ENCODE results near the gene SMPD2. TPM values are rescaled to one million over a fixed set of nuclear protein-coding genes. Genes with fewer than 3 reads are reported as not detected.
A peak's percentile ranks its signal among the peaks of the same experiment; 100 is the strongest.

The SMPD2 gene
- total RNA-seq, 1 experiment from 2014 or later = 14.7 TPM

GRCh38 chr6:109397020-109397419 is 43.5 kb upstream of the SMPD2 start:
- no peaks in the 10 kb centered on the region for H3K9me2 ChIP-seq (ENCODE audit: insufficient read depth)
- no peaks in the 10 kb centered on the region for H3K36me3 ChIP-seq (ENCODE audit: control insufficient read depth in 1 of 2, insufficient read depth in 2 of 2, low read length in 2 of 2)
- H3K9me3 ChIP-seq (ENCODE audit: control insufficient read depth in 1 of 2, insufficient read depth in 1 of 2, low read depth in 1 of 2, low read length in 2 of 2) = no peaks in the 10 kb centered on the region
- H4K20me1 ChIP-seq (ENCODE audit: insufficient read depth) = no peaks in the 10 kb centered on the region
- H3K4me1 ChIP-seq (ENCODE audit: control insufficient read depth in 1 of 2, insufficient read depth in 2 of 2, low read length in 2 of 2) = peaks cover 0 to 18% of the 10 kb centered on the region in 2 experiments; a peak in 3 of 4 replicates
- H3K4me3 ChIP-seq (replicated peaks in 1 of 2; ENCODE audit: low read depth in 1 of 2, low read length in 2 of 2) = no peak overlapping the region
- no peaks in the 10 kb centered on the region for H3K79me2 ChIP-seq (ENCODE audit: insufficient read depth, low read length)
- no peak overlapping the region for H3K4me2 ChIP-seq (ENCODE audit: low read length)
- H3K27me3 ChIP-seq (ENCODE audit: insufficient read depth, low read length) = no peaks in the 10 kb centered on the region
- RAD21 ChIA-PET (ENCODE audit: low non-redundant PET in 1 of 2, low total read pairs in 2 of 2, uncharacterized antibody in 2 of 2, unreplicated experiment in 2 of 2) = interaction anchor here in 1 of 2 experiments (0.6 kb wide), 1 partner anchor 9 kb away, joined by 3 read pairs; no protein-coding TSS in a partner anchor
- H3K27ac ChIP-seq (ENCODE audit: low read depth, low read length) = no peak overlapping the region
- no peak for DNase-seq (ENCODE audit: low read depth, low spot score)
- H3K9ac ChIP-seq (ENCODE audit: low read length) = no peak overlapping the region
- TF ChIP-seq ZFX (IDR thresholded peaks at IDR 0.05) (no peak), YY1 (IDR thresholded peaks at IDR 0.05; ENCODE audit: extremely low read depth, insufficient replicate concordance, low read depth, low read length) (no peak), RAD21 (IDR thresholded peaks at IDR 0.05; ENCODE audit: low read depth) (peak; percentile 73)
- TF ChIP-seq, protein P1, sequence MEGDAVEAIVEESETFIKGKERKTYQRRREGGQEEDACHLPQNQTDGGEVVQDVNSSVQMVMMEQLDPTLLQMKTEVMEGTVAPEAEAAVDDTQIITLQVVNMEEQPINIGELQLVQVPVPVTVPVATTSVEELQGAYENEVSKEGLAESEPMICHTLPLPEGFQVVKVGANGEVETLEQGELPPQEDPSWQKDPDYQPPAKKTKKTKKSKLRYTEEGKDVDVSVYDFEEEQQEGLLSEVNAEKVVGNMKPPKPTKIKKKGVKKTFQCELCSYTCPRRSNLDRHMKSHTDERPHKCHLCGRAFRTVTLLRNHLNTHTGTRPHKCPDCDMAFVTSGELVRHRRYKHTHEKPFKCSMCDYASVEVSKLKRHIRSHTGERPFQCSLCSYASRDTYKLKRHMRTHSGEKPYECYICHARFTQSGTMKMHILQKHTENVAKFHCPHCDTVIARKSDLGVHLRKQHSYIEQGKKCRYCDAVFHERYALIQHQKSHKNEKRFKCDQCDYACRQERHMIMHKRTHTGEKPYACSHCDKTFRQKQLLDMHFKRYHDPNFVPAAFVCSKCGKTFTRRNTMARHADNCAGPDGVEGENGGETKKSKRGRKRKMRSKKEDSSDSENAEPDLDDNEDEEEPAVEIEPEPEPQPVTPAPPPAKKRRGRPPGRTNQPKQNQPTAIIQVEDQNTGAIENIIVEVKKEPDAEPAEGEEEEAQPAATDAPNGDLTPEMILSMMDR (IDR thresholded peaks at IDR 0.05 in 2 of 3, conservative IDR thresholded peaks at IDR 0.05 in 1 of 3; ENCODE audit: borderline replicate concordance in 1 of 3, insufficient read depth in 1 of 3, low read depth in 2 of 3, low read length in 2 of 3) = peak; percentile 16 to 58 (median 47); a peak in 4 of 6 replicates
- CTCF ChIA-PET = interaction anchor here (0.6 to 2.0 kb wide), 2 partner anchors 14 to 209 kb away, joined by 3 to 11 read pairs; no protein-coding TSS in a partner anchor
- intact Hi-C loops (cut with micrococcal nuclease) = loop anchor here (5.0 to 10.0 kb wide), 2 partner anchors 502 to 855 kb away; no protein-coding TSS in a partner anchor
- POLR2A ChIA-PET = no interaction called here
- ATAC-seq = peak; percentile 74
- no peak overlapping the region for H2AFZ ChIP-seq (ENCODE audit: low read depth, low read length, poor library complexity, severe bottlenecking)
- no TSS peak for BruUV-seq (replicated peaks)

DNA sequence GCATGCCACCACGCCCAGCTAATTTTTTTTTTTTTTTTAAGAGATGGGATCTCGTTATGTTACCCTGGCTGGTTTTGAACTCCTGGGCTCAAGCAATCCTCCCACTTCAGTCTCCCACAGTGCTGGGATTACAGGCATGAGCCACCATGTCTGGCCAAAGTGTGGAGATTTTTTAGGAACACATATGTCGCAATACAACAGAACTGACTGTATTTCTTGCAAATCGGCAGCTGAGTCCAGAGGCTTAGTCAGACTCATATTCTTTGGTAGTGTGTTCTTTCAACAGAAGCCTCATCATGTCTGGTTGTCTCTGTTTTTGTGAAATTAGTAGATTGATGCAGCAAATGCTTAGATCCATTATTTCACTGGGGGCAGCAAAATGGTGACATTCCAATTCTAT is 34.3 kb upstream of the SMPD2 start:
- Histone ChIP-seq H3K4me2 (ENCODE audit: low read length) (no peak overlapping the region), H3K9ac (ENCODE audit: low read length) (no peak overlapping the region), H3K4me3 (replicated peaks in 1 of 2; ENCODE audit: low read depth in 1 of 2, low read length in 2 of 2) (no peak overlapping the region), H4K20me1 (ENCODE audit: insufficient read depth) (no peaks in the 10 kb centered on the region), H3K9me2 (ENCODE audit: insufficient read depth) (no peaks in the 10 kb centered on the region), H2AFZ (ENCODE audit: low read depth, low read length, poor library complexity, severe bottlenecking) (no peak overlapping the region), H3K36me3 (ENCODE audit: control insufficient read depth in 1 of 2, insufficient read depth in 2 of 2, low read length in 2 of 2) (no peaks in the 10 kb centered on the region), H3K27ac (ENCODE audit: low read depth, low read length) (no peak overlapping the region), H3K4me1 (ENCODE audit: control insufficient read depth in 1 of 2, insufficient read depth in 2 of 2, low read length in 2 of 2) (no peaks in the 10 kb centered on the region), H3K27me3 (ENCODE audit: insufficient read depth, low read length) (no peaks in the 10 kb centered on the region), H3K79me2 (ENCODE audit: insufficient read depth, low read length) (no peaks in the 10 kb centered on the region), H3K9me3 (ENCODE audit: control insufficient read depth in 1 of 2, insufficient read depth in 1 of 2, low read depth in 1 of 2, low read length in 2 of 2) (no peaks in the 10 kb centered on the region)
- no TSS peak for BruUV-seq (replicated peaks)
- RAD21 ChIA-PET (ENCODE audit: low non-redundant PET in 1 of 2, low total read pairs in 2 of 2, uncharacterized antibody in 2 of 2, unreplicated experiment in 2 of 2) = interaction anchor here in 1 of 2 experiments (0.6 kb wide), 1 partner anchor 9 kb away, joined by 3 read pairs; no protein-coding TSS in a partner anchor
- DNase-seq (ENCODE audit: low read depth, low spot score) = no peak
- CTCF ChIA-PET = no interaction called here
- intact Hi-C loops (cut with micrococcal nuclease) = no loop called here
- ATAC-seq = no peak
- POLR2A ChIA-PET = no interaction called here
- TF ChIP-seq ZNF274 (IDR thresholded peaks at IDR 0.05; ENCODE audit: low read depth, low read length) (no peak), ELF1 (IDR thresholded peaks at IDR 0.05; ENCODE audit: borderline replicate concordance, low read depth) (no peak), ZFX (IDR thresholded peaks at IDR 0.05) (no peak), CBX3 (IDR thresholded peaks at IDR 0.05; ENCODE audit: low read depth) (no peak), POLR2A (IDR thresholded peaks at IDR 0.05; ENCODE audit: borderline replicate concordance, extremely low read depth, insufficient read depth, insufficient read length) (no peak), TCF7L2 (IDR thresholded peaks at IDR 0.05; ENCODE audit: borderline replicate concordance, extremely low read depth, insufficient read depth, insufficient read length) (no peak), SP1 (IDR thresholded peaks at IDR 0.05; ENCODE audit: low read depth) (no peak)
- TF ChIP-seq, protein P1 (IDR thresholded peaks at IDR 0.05 in 2 of 3, conservative IDR thresholded peaks at IDR 0.05 in 1 of 3; ENCODE audit: borderline replicate concordance in 1 of 3, insufficient read depth in 1 of 3, low read depth in 2 of 3, low read length in 2 of 3) = no peak
- TF ChIP-seq, protein P2, sequence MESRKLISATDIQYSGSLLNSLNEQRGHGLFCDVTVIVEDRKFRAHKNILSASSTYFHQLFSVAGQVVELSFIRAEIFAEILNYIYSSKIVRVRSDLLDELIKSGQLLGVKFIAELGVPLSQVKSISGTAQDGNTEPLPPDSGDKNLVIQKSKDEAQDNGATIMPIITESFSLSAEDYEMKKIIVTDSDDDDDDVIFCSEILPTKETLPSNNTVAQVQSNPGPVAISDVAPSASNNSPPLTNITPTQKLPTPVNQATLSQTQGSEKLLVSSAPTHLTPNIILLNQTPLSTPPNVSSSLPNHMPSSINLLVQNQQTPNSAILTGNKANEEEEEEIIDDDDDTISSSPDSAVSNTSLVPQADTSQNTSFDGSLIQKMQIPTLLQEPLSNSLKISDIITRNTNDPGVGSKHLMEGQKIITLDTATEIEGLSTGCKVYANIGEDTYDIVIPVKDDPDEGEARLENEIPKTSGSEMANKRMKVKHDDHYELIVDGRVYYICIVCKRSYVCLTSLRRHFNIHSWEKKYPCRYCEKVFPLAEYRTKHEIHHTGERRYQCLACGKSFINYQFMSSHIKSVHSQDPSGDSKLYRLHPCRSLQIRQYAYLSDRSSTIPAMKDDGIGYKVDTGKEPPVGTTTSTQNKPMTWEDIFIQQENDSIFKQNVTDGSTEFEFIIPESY (IDR thresholded peaks at IDR 0.05; ENCODE audit: extremely low read depth, insufficient replicate concordance, low read length) = no peak
- TF ChIP-seq, protein P3, sequence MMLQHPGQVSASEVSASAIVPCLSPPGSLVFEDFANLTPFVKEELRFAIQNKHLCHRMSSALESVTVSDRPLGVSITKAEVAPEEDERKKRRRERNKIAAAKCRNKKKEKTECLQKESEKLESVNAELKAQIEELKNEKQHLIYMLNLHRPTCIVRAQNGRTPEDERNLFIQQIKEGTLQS (IDR thresholded peaks at IDR 0.05) = no peak

Data from HCT116 (cell line).